Dedifferentiated amniotic fluid mesenchymal stem cell (primary cell): Measurements from ENCODE around the gene KCMF1.

Source experiments
- DNase-seq: peaks from one replicate; pipeline ENCODE4 v3.0.0-alpha.2; 2016; ENCODE audit errors: extremely low spot score

The KCMF1 gene

GRCh38 chr2:85078536-85078935, 107.6 kb downstream of the KCMF1 start:
- DNase-seq: no peak

GRCh38 chr2:85083092-85083491, 112.1 kb downstream of the KCMF1 start:
- DNase-seq: no peak

- no peak for DNase-seq
Observed at GRCh38 chr2:85085563-85085962, 114.6 kb downstream of the KCMF1 start.

GRCh38 chr2:85087541-85087940, 116.6 kb downstream of the KCMF1 start:
- DNase-seq: no peak

- DNase-seq: no peak
Observed at GRCh38 chr2:85088921-85089320, 118.0 kb downstream of the KCMF1 start.

- no peak for DNase-seq
Observed at GRCh38 chr2:85089585-85089984, 118.6 kb downstream of the KCMF1 start.

GRCh38 chr2:85091838-85092237, 120.9 kb downstream of the KCMF1 start:
- no peak for DNase-seq

GRCh38 chr2:85095094-85095493, 124.1 kb downstream of the KCMF1 start:
- no peak for DNase-seq

- DNase-seq: no peak
Observed at GRCh38 chr2:85096616-85097015, 125.7 kb downstream of the KCMF1 start.

GRCh38 chr2:85104228-85104627, 133.3 kb downstream of the KCMF1 start:
- DNase-seq: no peak

- peak; percentile 72 for DNase-seq
Observed at GRCh38 chr2:85106489-85107180, 135.7 kb downstream of the KCMF1 start.
